ENCODE data around the gene MYBPH.

GRCh38 chr1:203152158-203153034, 23.2 kb downstream of the MYBPH start:
- TF ChIP-seq POLR2A (IDR thresholded peaks at IDR 0.05; ENCODE audit: low read depth, low read length) (no peak), POLR2AphosphoS5 (IDR thresholded peaks at IDR 0.05; ENCODE audit: low read depth, low read length) (no peak)

Data from GM12892 (cell line).